Type B pancreatic cell (in vitro differentiated cells): ENCODE results near the gene CHST1. TPM values are rescaled to one million over a fixed set of nuclear protein-coding genes. Genes with fewer than 3 reads are reported as not detected.

ENCODE experiments used
- DNase-seq: peaks from one replicate; pipeline ENCODE4 v3.0.0; 2021; ENCODE audit warnings: mixed read lengths; ENCODE audit not compliant: unreplicated experiment; ENCODE audit errors: extremely low spot score
- H3K27ac Mint-ChIP-seq: 2 replicates; pipeline ENCODE4 v1.8.0; 2021; ENCODE audit warnings: mild to moderate bottlenecking, mixed read lengths
- H3K27me3 Mint-ChIP-seq: 2 replicates; pipeline ENCODE4 v1.8.0; 2021; ENCODE audit warnings: mixed read lengths
- H3K36me3 Mint-ChIP-seq: 2 replicates; pipeline ENCODE4 v1.8.0; 2021; ENCODE audit warnings: mixed read lengths
- H3K4me1 Mint-ChIP-seq: one replicate; pipeline ENCODE4 v1.8.0; 2021; ENCODE audit warnings: mixed read lengths; ENCODE audit not compliant: unreplicated experiment
- H3K4me3 Mint-ChIP-seq: 2 replicates; pipeline ENCODE4 v1.8.0; 2021; ENCODE audit warnings: mild to moderate bottlenecking, mixed read lengths
- H3K9me3 Mint-ChIP-seq: 2 replicates; pipeline ENCODE4 v1.8.0; 2021; ENCODE audit warnings: mixed read lengths
- total RNA-seq: library from RNA; stranded (reverse); gene quantifications from 2 replicates; pipeline ENCODE4 v1.2.1, GENCODE V29; 2021; ENCODE audit warnings: low replicate concordance
- TF ChIP-seq, protein P1 (sequence below): fragments of 200-600 bp; sonication (generic); conservative IDR thresholded peaks from 2 replicates; pipeline ENCODE4 v1.5.0; 2021; ENCODE audit warnings: antibody characterized with exemption, mild to moderate bottlenecking

CHST1 gene
- total RNA-seq, 1 donor from 2014 or later: 9.2 TPM

DNA sequence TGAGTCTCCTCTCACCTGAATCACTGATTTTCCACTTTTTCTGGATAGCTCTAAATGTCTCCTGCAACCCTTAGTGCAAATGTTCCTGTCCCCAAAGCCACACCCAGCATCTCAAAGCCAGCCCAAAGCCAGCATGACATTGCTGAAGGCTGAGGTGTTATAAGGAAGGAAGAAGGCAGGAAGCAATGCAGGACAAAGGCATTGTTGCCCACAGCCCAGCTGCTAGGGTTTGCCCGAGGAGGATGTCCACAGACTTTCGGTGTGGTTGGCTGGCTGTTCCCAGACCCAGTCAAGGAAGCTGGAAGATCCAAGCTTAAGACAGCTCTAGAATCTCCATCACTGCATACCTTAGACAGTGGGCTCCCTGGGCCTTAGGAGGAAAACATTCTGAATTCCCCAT, 23.5 kb downstream of the CHST1 start:
- TF ChIP-seq, protein P1, sequence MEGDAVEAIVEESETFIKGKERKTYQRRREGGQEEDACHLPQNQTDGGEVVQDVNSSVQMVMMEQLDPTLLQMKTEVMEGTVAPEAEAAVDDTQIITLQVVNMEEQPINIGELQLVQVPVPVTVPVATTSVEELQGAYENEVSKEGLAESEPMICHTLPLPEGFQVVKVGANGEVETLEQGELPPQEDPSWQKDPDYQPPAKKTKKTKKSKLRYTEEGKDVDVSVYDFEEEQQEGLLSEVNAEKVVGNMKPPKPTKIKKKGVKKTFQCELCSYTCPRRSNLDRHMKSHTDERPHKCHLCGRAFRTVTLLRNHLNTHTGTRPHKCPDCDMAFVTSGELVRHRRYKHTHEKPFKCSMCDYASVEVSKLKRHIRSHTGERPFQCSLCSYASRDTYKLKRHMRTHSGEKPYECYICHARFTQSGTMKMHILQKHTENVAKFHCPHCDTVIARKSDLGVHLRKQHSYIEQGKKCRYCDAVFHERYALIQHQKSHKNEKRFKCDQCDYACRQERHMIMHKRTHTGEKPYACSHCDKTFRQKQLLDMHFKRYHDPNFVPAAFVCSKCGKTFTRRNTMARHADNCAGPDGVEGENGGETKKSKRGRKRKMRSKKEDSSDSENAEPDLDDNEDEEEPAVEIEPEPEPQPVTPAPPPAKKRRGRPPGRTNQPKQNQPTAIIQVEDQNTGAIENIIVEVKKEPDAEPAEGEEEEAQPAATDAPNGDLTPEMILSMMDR: no peak
- Mint-ChIP-seq H3K27me3 (peaks cover 22% of the 10 kb centered on the region), H3K4me3 (no peak overlapping the region), H3K27ac (no peak overlapping the region), H3K9me3 (no peaks in the 10 kb centered on the region), H3K4me1 (no peaks in the 10 kb centered on the region), H3K36me3 (no peaks in the 10 kb centered on the region)
- DNase-seq: no peak

DNA sequence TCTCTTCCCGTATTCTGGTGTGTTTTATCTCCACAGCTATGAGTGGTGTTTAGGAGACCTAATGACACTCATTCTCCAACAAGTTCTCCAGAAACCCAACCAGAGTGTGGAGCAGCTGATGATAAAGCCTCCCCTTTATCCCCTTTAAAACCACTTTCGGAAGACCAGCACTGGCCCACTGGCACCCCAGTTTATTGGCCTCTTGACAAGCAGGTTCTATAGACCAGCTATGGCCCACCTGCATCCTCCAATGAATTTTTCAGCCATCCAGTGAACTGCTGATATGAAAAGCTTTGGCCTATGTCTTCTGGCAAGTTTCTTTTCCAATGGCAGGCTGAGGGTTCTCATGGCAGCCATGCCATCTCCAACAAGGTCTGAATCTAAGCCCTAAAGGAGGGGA, 27.4 kb downstream of the CHST1 start:
- no peak for DNase-seq
- H3K27ac Mint-ChIP-seq: no peak overlapping the region

DNA sequence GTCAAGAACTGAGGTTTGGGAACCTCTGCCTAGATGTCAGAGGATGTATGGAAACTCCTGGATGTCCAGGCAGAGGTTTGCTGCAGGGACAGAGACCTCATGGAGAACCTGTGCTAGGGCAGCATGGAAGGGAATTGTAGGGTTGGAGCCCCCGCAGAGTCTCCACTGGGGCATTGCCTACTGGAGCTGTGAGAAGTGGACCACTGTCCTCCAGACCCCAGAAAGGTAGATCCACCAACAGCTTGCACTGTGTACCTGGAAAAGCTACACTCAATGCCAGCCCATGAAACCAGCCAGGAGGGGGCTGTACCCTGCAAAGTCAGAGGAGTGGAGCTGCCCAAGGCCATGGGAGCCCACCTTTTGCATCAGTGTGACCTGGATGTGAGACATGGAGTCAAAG, 29.5 kb downstream of the CHST1 start:
- H3K4me1 Mint-ChIP-seq: no peaks in the 10 kb centered on the region
- peaks cover 17% of the 10 kb centered on the region for H3K27me3 Mint-ChIP-seq
- H3K9me3 Mint-ChIP-seq: no peaks in the 10 kb centered on the region
- DNase-seq: no peak
- H3K4me3 Mint-ChIP-seq: no peak overlapping the region
- TF ChIP-seq, protein P1: no peak
- H3K36me3 Mint-ChIP-seq: no peaks in the 10 kb centered on the region
- H3K27ac Mint-ChIP-seq: no peak overlapping the region

More for the DNA sequence above, 27.4 kb downstream of the CHST1 start:
- no peaks in the 10 kb centered on the region for H3K36me3 Mint-ChIP-seq
- H3K9me3 Mint-ChIP-seq: no peaks in the 10 kb centered on the region
- no peaks in the 10 kb centered on the region for H3K4me1 Mint-ChIP-seq
- TF ChIP-seq, protein P1: no peak
- peaks cover 17% of the 10 kb centered on the region for H3K27me3 Mint-ChIP-seq
- no peak overlapping the region for H3K4me3 Mint-ChIP-seq

DNA sequence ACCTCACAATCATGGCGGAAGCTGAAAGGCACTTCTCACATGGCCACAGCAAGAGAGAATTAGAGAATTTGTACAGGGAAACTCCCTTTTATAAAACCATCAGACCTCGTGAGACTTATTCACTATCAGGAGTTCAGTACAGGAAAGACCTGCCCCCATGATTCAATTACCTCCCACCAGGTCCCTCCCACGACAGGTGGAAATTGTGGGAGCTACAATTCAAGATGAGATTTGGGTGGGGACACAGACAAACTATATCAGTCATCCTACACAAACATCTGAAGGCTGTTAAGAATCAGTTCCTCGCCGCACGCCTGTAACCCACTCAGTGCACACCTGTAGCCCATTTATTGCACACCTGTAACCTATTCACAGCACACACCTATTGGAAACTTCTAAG, 39.8 kb downstream of the CHST1 start:
- no peak overlapping the region for H3K4me3 Mint-ChIP-seq
- no peaks in the 10 kb centered on the region for H3K4me1 Mint-ChIP-seq
- H3K9me3 Mint-ChIP-seq: no peaks in the 10 kb centered on the region
- peaks cover 43% of the 10 kb centered on the region for H3K27me3 Mint-ChIP-seq
- TF ChIP-seq, protein P1: no peak
- H3K27ac Mint-ChIP-seq: no peak overlapping the region
- no peaks in the 10 kb centered on the region for H3K36me3 Mint-ChIP-seq
- no peak for DNase-seq

DNA sequence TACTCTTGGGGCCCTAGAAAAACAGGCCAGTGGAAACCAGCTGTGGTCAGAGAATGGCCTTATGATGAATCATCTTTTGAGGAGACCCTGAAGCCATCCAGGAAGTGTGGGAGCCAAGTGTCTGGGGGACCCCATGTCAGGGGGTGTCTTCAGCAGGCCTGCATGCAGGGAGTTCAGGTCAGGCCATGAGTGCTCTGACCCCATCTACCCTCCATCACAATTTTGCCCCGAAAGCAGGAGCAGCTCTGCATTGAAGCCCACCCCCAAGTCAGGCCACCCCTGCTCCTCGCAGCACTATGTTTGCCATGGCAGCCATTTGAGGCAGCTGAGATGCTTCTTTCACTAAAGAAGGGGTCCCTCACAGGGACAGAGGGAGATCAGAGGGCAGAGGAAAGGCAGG, 41.3 kb downstream of the CHST1 start:
- no peaks in the 10 kb centered on the region for H3K36me3 Mint-ChIP-seq
- H3K9me3 Mint-ChIP-seq: no peaks in the 10 kb centered on the region
- TF ChIP-seq, protein P1: no peak
- no peak overlapping the region for H3K4me3 Mint-ChIP-seq
- H3K27ac Mint-ChIP-seq: no peak overlapping the region
- DNase-seq: no peak
- peaks cover 35% of the 10 kb centered on the region for H3K27me3 Mint-ChIP-seq
- H3K4me1 Mint-ChIP-seq: no peaks in the 10 kb centered on the region

DNA sequence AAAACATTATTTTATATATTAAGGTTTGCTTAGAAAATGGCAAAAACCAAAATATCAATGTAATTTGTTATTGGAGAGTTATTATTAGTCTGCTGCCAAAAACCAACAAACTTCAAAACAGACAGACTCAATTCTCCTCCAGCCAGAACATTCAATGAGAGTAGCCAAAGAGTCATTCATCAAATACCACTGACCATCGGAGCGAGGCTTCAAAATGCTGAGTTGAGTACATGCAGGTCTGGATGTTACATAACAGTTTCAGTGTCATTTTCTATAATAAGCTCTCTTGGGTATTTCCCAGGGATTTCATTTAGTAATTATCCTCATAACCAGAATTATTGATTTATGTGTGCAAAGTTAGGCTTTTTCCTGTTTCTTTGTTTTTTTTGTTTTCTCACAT, 42.6 kb downstream of the CHST1 start:
- no peak overlapping the region for H3K4me3 Mint-ChIP-seq
- no peak for DNase-seq

More for the DNA sequence above, 42.6 kb downstream of the CHST1 start:
- Mint-ChIP-seq H3K4me1 (peaks cover 1% of the 10 kb centered on the region), H3K27ac (no peak overlapping the region), H3K9me3 (no peaks in the 10 kb centered on the region), H3K27me3 (peaks cover 34% of the 10 kb centered on the region), H3K36me3 (no peaks in the 10 kb centered on the region)
- TF ChIP-seq, protein P1: no peak
